Activated CD4-positive, alpha-beta memory T cell treated with anti-CD3 and anti-CD28 coated beads for 36 hours (primary cell): ENCODE data around the gene CTDSPL. TPM values are rescaled to one million over a fixed set of nuclear protein-coding genes. Genes with fewer than 3 reads are reported as not detected.
"Not testable (repeated sequence)": the region's sequence is repeated elsewhere in the genome, so short reads cannot be mapped to it uniquely, and the experiment has no call there.

Source experiments
- CTCF ChIA-PET: fragments of 350-600 bp; sonication (Branson Sonifier 250); formaldehyde crosslinking; loops from one replicate; lab custom pipeline; 2021; ENCODE audit warnings: antibody characterized with exemption, inconsistent platforms; lab: Charles Lee
- POLR2A ChIA-PET: fragments of 350-600 bp; sonication (Branson Sonifier 250); formaldehyde crosslinking; loops from one replicate; lab custom pipeline; 2021; ENCODE audit warnings: antibody characterized with exemption; lab: Charles Lee
- DNase-seq: peaks from one replicate; pipeline ENCODE4 v3.0.0-alpha.2; 2020
- H3K27ac Mint-ChIP-seq: one replicate; pipeline ENCODE4 v1.8.0; 2021; ENCODE audit warnings: mixed read lengths
- H3K27me3 Mint-ChIP-seq: one replicate; pipeline ENCODE4 v1.8.0; 2021; ENCODE audit warnings: mixed read lengths
- H3K36me3 Mint-ChIP-seq: one replicate; pipeline ENCODE4 v1.8.0; 2021; ENCODE audit warnings: mixed read lengths
- H3K4me1 Mint-ChIP-seq: one replicate; pipeline ENCODE4 v1.8.0; 2021; ENCODE audit warnings: low read depth, mixed read lengths
- H3K4me3 Mint-ChIP-seq: one replicate; pipeline ENCODE4 v1.8.0; 2021; ENCODE audit warnings: mild to moderate bottlenecking, mixed read lengths
- H3K9me3 Mint-ChIP-seq: one replicate; pipeline ENCODE4 v1.8.0; 2021; ENCODE audit warnings: mixed read lengths
- intact Hi-C: fragments of 100-400 bp; cut with micrococcal nuclease; formaldehyde crosslinking; loops from one replicate; pipeline ENCODE4 v1.15.1; 2023
- total RNA-seq, 2 experiments: library from RNA; stranded (reverse); gene quantifications; one replicate each; pipeline ENCODE4 v1.2.3, GENCODE V29; 2021

Gene CTDSPL
- total RNA-seq, 2 experiments from 2014 or later: 3.7 to 5.1 TPM

- Mint-ChIP-seq H3K4me1 (peaks cover 39% of the 10 kb centered on the region), H3K27me3 (peaks cover 1% of the 10 kb centered on the region), H3K27ac (no peak overlapping the region), H3K9me3 (no peaks in the 10 kb centered on the region), H3K36me3 (no peaks in the 10 kb centered on the region), H3K4me3 (no peak overlapping the region)
- ChIA-PET CTCF (interaction anchor here (0.6 to 2.0 kb wide), 2 partner anchors 13 to 1332 kb away, joined by 3 to 5 read pairs; partner anchors contain the start of gene DLEC1), POLR2A (no interaction called here)
- intact Hi-C loops: no loop called here
- DNase-seq: no peak
Observed at GRCh38 chr3:38026856-38027255, 165.2 kb downstream of the CTDSPL start.

- no peak overlapping the region for H3K27ac Mint-ChIP-seq
- CTCF ChIA-PET: interaction anchor here (0.9 to 2.0 kb wide), 3 partner anchors 11 to 31 kb away, joined by 3 to 5 read pairs (median 5); partner anchors contain the start of gene DLEC1
- intact Hi-C loops: no loop called here
- DNase-seq: no peak
- POLR2A ChIA-PET: no interaction called here
- H3K9me3 Mint-ChIP-seq: no peaks in the 10 kb centered on the region
- peaks cover 38% of the 10 kb centered on the region for H3K4me1 Mint-ChIP-seq
- H3K4me3 Mint-ChIP-seq: no peak overlapping the region
- H3K27me3 Mint-ChIP-seq: peaks cover 1% of the 10 kb centered on the region
- no peaks in the 10 kb centered on the region for H3K36me3 Mint-ChIP-seq
Observed at GRCh38 chr3:38027466-38028465, 166.1 kb downstream of the CTDSPL start.

GRCh38 chr3:38028621-38029361 lies 167.1 kb downstream of the CTDSPL start:
- peak overlapping the region; percentile 9 for H3K4me3 Mint-ChIP-seq
- POLR2A ChIA-PET: no interaction called here
- H3K9me3 Mint-ChIP-seq: no peaks in the 10 kb centered on the region

GRCh38 chr3:38029400-38030125 lies 167.9 kb downstream of the CTDSPL start, which contains the start of gene PLCD1:
PLCD1 (minus strand) TSS chr3:38029642; CDS start chr3:38029539, 103 bp downstream.
- Mint-ChIP-seq H3K9me3 (no peaks in the 10 kb centered on the region), H3K27ac (no peak within 1 kb of the TSS), H3K27me3 (peaks cover 1% of the 10 kb centered on the region), H3K36me3 (no peaks in the 10 kb centered on the region), H3K4me1 (peaks cover 28% of the 10 kb centered on the region), H3K4me3 (peak within 1 kb of the TSS; percentile 59)
- POLR2A ChIA-PET: interaction anchor here (1.1 kb wide), 1 partner anchor 136 kb away, joined by 3 read pairs; the partner anchor contains the start of gene OXSR1
- intact Hi-C loops: no loop called here
- DNase-seq: peak; percentile 61
- CTCF ChIA-PET: interaction anchor here (1.6 kb wide), 1 partner anchor 10 kb away, joined by 5 read pairs; the partner anchor contains the start of gene DLEC1

More at GRCh38 chr3:38028621-38029361, 167.1 kb downstream of the CTDSPL start:
- no peak overlapping the region for H3K27ac Mint-ChIP-seq
- DNase-seq: no peak
- H3K4me1 Mint-ChIP-seq: peaks cover 29% of the 10 kb centered on the region
- intact Hi-C loops: no loop called here
- H3K27me3 Mint-ChIP-seq: peaks cover 1% of the 10 kb centered on the region
- H3K36me3 Mint-ChIP-seq: no peaks in the 10 kb centered on the region
- CTCF ChIA-PET: interaction anchor here (1.6 kb wide), 1 partner anchor 10 kb away, joined by 5 read pairs; the partner anchor contains the start of gene DLEC1

- intact Hi-C loops: loop anchor here (1.0 kb wide), 1 partner anchor 9 kb away; the partner anchor contains the start of gene DLEC1
- H3K4me3 Mint-ChIP-seq: peak overlapping the region; percentile 59
- peaks cover 24% of the 10 kb centered on the region for H3K4me1 Mint-ChIP-seq
- no peaks in the 10 kb centered on the region for H3K9me3 Mint-ChIP-seq
- ChIA-PET POLR2A (interaction anchor here (0.9 to 1.1 kb wide), 2 partner anchors 33 to 135 kb away, joined by 3 to 4 read pairs; partner anchors contain the start of gene OXSR1), CTCF (interaction anchor here (1.4 kb wide), 1 partner anchor 33 kb away, joined by 6 read pairs; no protein-coding TSS in a partner anchor)
- no peaks in the 10 kb centered on the region for H3K36me3 Mint-ChIP-seq
- H3K27ac Mint-ChIP-seq: no peak overlapping the region
- H3K27me3 Mint-ChIP-seq: peaks cover 1% of the 10 kb centered on the region
- DNase-seq: no peak
Observed at GRCh38 chr3:38030126-38031021, 168.7 kb downstream of the CTDSPL start.

- intact Hi-C loops: loop anchor here (1.0 kb wide), 1 partner anchor 8 kb away; the partner anchor contains the start of gene DLEC1
- ChIA-PET CTCF (interaction anchor here (0.6 to 1.4 kb wide), 2 partner anchors 34 to 55 kb away, joined by 3 to 6 read pairs; no protein-coding TSS in a partner anchor), POLR2A (interaction anchor here (0.6 to 0.9 kb wide), 2 partner anchors 34 to 372 kb away, joined by 4 to 9 read pairs; no protein-coding TSS in a partner anchor)
- Mint-ChIP-seq H3K4me3 (peak overlapping the region; percentile 10), H3K27me3 (peaks cover 1% of the 10 kb centered on the region), H3K4me1 (peaks cover 18% of the 10 kb centered on the region), H3K9me3 (no peaks in the 10 kb centered on the region), H3K36me3 (no peaks in the 10 kb centered on the region), H3K27ac (peak overlapping the region; percentile 7)
- DNase-seq: peak; percentile 76
Observed at GRCh38 chr3:38031022-38031994, 169.6 kb downstream of the CTDSPL start.

- Mint-ChIP-seq H3K27ac (no peak overlapping the region), H3K27me3 (peaks cover 1% of the 10 kb centered on the region), H3K36me3 (no peaks in the 10 kb centered on the region), H3K4me3 (no peak overlapping the region), H3K4me1 (peaks cover 21% of the 10 kb centered on the region), H3K9me3 (no peaks in the 10 kb centered on the region)
- ChIA-PET POLR2A (no interaction called here), CTCF (no interaction called here)
- no peak for DNase-seq
- intact Hi-C loops: no loop called here
Observed at GRCh38 chr3:38032328-38032865, 170.7 kb downstream of the CTDSPL start.

GRCh38 chr3:38033586-38033985 lies 171.9 kb downstream of the CTDSPL start:
- intact Hi-C loops, DNase-seq, POLR2A ChIA-PET, H3K9me3 Mint-ChIP-seq, H3K27ac Mint-ChIP-seq, H3K27me3 Mint-ChIP-seq, CTCF ChIA-PET, H3K4me3 Mint-ChIP-seq, H3K36me3 Mint-ChIP-seq: not testable (repeated sequence)
- H3K4me1 Mint-ChIP-seq: peaks cover 33% of the 10 kb centered on the region
